HCT116 (cell line): Measurements from ENCODE around the gene UBE2E3. TPM values are rescaled to one million over a fixed set of nuclear protein-coding genes. Genes with fewer than 3 reads are reported as not detected.

Experiments
- ATAC-seq: fragments of 200-7000 bp; cut with Tn5 transposase; 2 replicates; pipeline ENCODE4 v1.9.1; 2020; ENCODE audit warnings: mild to moderate bottlenecking, moderate library complexity
- BruUV-seq: library from RNA; stranded (reverse); fragments of 400-500 nt; replicated peaks from 2 replicates; lab custom pipeline; 2021; lab: Mats Ljungman, UMichigan
- CTCF ChIA-PET: fragments of 300-600 bp; sonication (Branson Sonifier 250); formaldehyde crosslinking; loops from one replicate; lab custom pipeline; 2021; ENCODE audit warnings: antibody characterized with exemption; lab: Charles Lee
- POLR2A ChIA-PET: fragments of 300-600, 350-600 bp; sonication (Branson Sonifier 250); formaldehyde crosslinking; loops from one replicate; lab custom pipeline; 2021; ENCODE audit warnings: antibody characterized with exemption; lab: Charles Lee
- RAD21 ChIA-PET, 2 experiments: fragments of 300-600 bp; sonication (Branson Sonifier 250); formaldehyde crosslinking; loops; one replicate each; lab custom pipeline; 2023; ENCODE audit warnings: low total read pairs in 2 of 2; ENCODE audit not compliant: uncharacterized antibody in 2 of 2, unreplicated experiment in 2 of 2, low non-redundant PET in 1 of 2; lab: Charles Lee
- DNase-seq: peaks from one replicate; pipeline ENCODE4 v3.0.0-alpha.2; 2010; ENCODE audit warnings: low read depth, low spot score
- H2AFZ ChIP-seq: fragments of 200-600 bp; shearing (Covaris generic), sonication (generic); 2 replicates; pipeline ENCODE4 v1.6.1; 2017; ENCODE audit warnings: low read depth, mixed run types, mixed read lengths, antibody characterized with exemption, low read length; ENCODE audit not compliant: poor library complexity, severe bottlenecking
- H3K27ac ChIP-seq: 2 replicates; pipeline ENCODE4 v1.5.1; 2012; ENCODE audit warnings: low read depth, low read length
- H3K27me3 ChIP-seq: fragments of 200-600 bp; sonication (generic); 2 replicates; pipeline ENCODE4 v1.6.1; 2016; ENCODE audit warnings: mixed run types, low read length, mixed read lengths; ENCODE audit not compliant: insufficient read depth
- H3K36me3 ChIP-seq, 2 experiments: fragments of 200-500 bp in 1 of 2; fragments of 200-600 bp in 1 of 2; sonication (Bioruptor generic) in 1 of 2; sonication (generic) in 1 of 2; 2 replicates each; pipeline versions ENCODE4 v1.5.1 to v1.6.1; 2014 to 2016; ENCODE audit warnings: low read length in 2 of 2, inconsistent platforms in 1 of 2, mixed read lengths in 1 of 2, mixed run types in 1 of 2; ENCODE audit not compliant: insufficient read depth in 2 of 2, control insufficient read depth in 1 of 2
- H3K4me1 ChIP-seq, 2 experiments: fragments of 200-600 bp in 1 of 2; sonication (generic) in 1 of 2; 2 replicates each; pipeline versions ENCODE4 v1.5.1 to v1.6.1; 2012 to 2017; ENCODE audit warnings: low read length in 2 of 2, inconsistent platforms in 1 of 2, mild to moderate bottlenecking in 1 of 2, mixed read lengths in 1 of 2, mixed run types in 1 of 2, moderate library complexity in 1 of 2; ENCODE audit not compliant: insufficient read depth in 2 of 2, control insufficient read depth in 1 of 2
- H3K4me2 ChIP-seq: fragments of 200-600 bp; sonication (generic); 2 replicates; pipeline ENCODE4 v1.6.1; 2017; ENCODE audit warnings: mixed run types, low read length, mixed read lengths
- H3K4me3 ChIP-seq, 2 experiments: fragments of 200-600 bp in 1 of 2; sonication (generic) in 1 of 2; replicated peaks in 1 of 2; 2 replicates each; pipeline ENCODE4 v1.5.1; 2011 to 2016; ENCODE audit warnings: low read length in 2 of 2, control low read depth in 1 of 2, low read depth in 1 of 2, mild to moderate bottlenecking in 1 of 2, mixed read lengths in 1 of 2, mixed run types in 1 of 2
- H3K79me2 ChIP-seq: fragments of 200-600 bp; sonication (generic); 2 replicates; pipeline ENCODE4 v1.6.1; 2017; ENCODE audit warnings: mild to moderate bottlenecking, mixed run types, low read length, moderate library complexity, mixed read lengths; ENCODE audit not compliant: insufficient read depth
- H3K9ac ChIP-seq: fragments of 200-600 bp; sonication (generic); 2 replicates; pipeline ENCODE4 v1.6.1; 2016; ENCODE audit warnings: low read length, mixed read lengths
- H3K9me2 ChIP-seq: fragments of 200-600 bp; sonication (generic), shearing (Covaris generic); 2 replicates; pipeline ENCODE4 v1.6.1; 2017; ENCODE audit warnings: mixed run types, mild to moderate bottlenecking, moderate library complexity; ENCODE audit not compliant: insufficient read depth
- H3K9me3 ChIP-seq, 2 experiments: fragments of 200-500 bp in 1 of 2; fragments of 200-600 bp in 1 of 2; sonication (Bioruptor generic) in 1 of 2; sonication (generic) in 1 of 2; 2 replicates each; pipeline ENCODE4 v1.6.1; 2014 to 2017; ENCODE audit warnings: low read length in 2 of 2, mixed read lengths in 2 of 2, inconsistent platforms in 1 of 2, low read depth in 1 of 2, mild to moderate bottlenecking in 1 of 2, mixed run types in 1 of 2, moderate library complexity in 1 of 2; ENCODE audit not compliant: control insufficient read depth in 1 of 2, insufficient read depth in 1 of 2
- H4K20me1 ChIP-seq: fragments of 200-600 bp; sonication (generic), shearing (Covaris generic); 2 replicates; pipeline ENCODE4 v1.6.1; 2017; ENCODE audit warnings: mixed run types, mild to moderate bottlenecking, moderate library complexity; ENCODE audit not compliant: insufficient read depth
- CEBPB ChIP-seq: IDR thresholded peaks from 2 replicates; pipeline ENCODE4 v1.6.1; 2012; ENCODE audit warnings: low read depth
- ELF1 ChIP-seq: IDR thresholded peaks from 2 replicates; pipeline ENCODE4 v1.6.1; 2012; ENCODE audit warnings: low read depth, borderline replicate concordance
- EZH2 ChIP-seq: fragments of 200-600 bp; sonication (generic); IDR thresholded peaks from 2 replicates; pipeline ENCODE4 v1.6.1; 2017; ENCODE audit warnings: antibody characterized with exemption, mixed run types
- FOSL1 ChIP-seq: IDR thresholded peaks from 2 replicates; pipeline ENCODE4 v1.6.1; 2012; ENCODE audit warnings: low read depth
- JUND ChIP-seq: IDR thresholded peaks from 2 replicates; pipeline ENCODE4 v1.6.1; 2012
- RAD21 ChIP-seq: IDR thresholded peaks from 2 replicates; pipeline ENCODE4 v1.6.1; 2012; ENCODE audit warnings: low read depth, mild to moderate bottlenecking
- SIN3A ChIP-seq: IDR thresholded peaks from 2 replicates; pipeline ENCODE4 v1.6.1; 2012; ENCODE audit warnings: low read depth
- SRF ChIP-seq: IDR thresholded peaks from 2 replicates; pipeline ENCODE4 v1.6.1; 2012; ENCODE audit warnings: low read depth
- ZNF274 ChIP-seq: fragments of 200-500 bp; sonication (Bioruptor generic); IDR thresholded peaks from 2 replicates; pipeline ENCODE4 v1.6.1; 2014; ENCODE audit warnings: mild to moderate bottlenecking, low read depth, low read length, inconsistent platforms
- intact Hi-C: fragments of 100-400 bp; cut with micrococcal nuclease; formaldehyde crosslinking; loops from 2 replicates; pipeline ENCODE4 v1.10.0; 2022
- total RNA-seq: library from RNA; stranded (reverse); gene quantifications from one replicate; pipeline ENCODE4 v1.2.1, GENCODE V29; 2021; ENCODE audit not compliant: unreplicated experiment
- TF ChIP-seq, protein P1 (sequence below): IDR thresholded peaks from 2 replicates; pipeline ENCODE4 v1.6.1; 2012
- TF ChIP-seq, protein P2 (sequence below): IDR thresholded peaks from 2 replicates; pipeline ENCODE4 v1.6.1; 2011; ENCODE audit warnings: mild to moderate bottlenecking, low read length, moderate library complexity; ENCODE audit not compliant: insufficient replicate concordance; ENCODE audit errors: extremely low read depth
- TF ChIP-seq, protein P3 (sequence below), 3 experiments: fragments of 200-600 bp in 1 of 3; sonication (generic) in 1 of 3; IDR thresholded peaks in 2 of 3; conservative IDR thresholded peaks in 1 of 3; 2 replicates each; pipeline ENCODE4 v1.5.1; 2012 to 2017; ENCODE audit warnings: low read depth in 2 of 3, low read length in 2 of 3, antibody characterized with exemption in 1 of 3, borderline replicate concordance in 1 of 3, control low read depth in 1 of 3, mild to moderate bottlenecking in 1 of 3, mixed read lengths in 1 of 3, mixed run types in 1 of 3, moderate library complexity in 1 of 3; ENCODE audit not compliant: insufficient read depth in 1 of 3
- TF ChIP-seq, protein P4 (sequence below): IDR thresholded peaks from 2 replicates; pipeline ENCODE4 v1.6.1; 2012; ENCODE audit warnings: low read depth

The UBE2E3 gene
- total RNA-seq, 1 experiment from 2014 or later: 64.2 TPM

DNA sequence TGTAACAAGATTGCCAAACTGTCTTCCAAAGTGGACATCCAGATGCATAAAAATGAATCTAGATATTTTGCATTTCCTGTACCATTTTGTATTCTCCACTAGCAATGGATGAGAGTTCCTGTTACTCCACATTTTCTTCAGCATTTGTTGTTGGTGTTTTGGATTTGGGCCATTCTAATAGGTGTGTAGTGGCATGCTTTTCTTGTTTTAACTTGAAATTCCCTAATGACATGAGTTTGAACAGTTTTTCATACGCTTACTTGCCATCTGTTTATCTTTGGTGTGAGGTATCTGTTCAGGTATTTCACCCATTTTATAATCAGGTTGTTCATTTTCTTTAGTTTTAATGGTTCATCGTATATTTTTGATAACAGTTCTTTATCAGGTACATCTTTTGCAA, 73.9 kb downstream of the UBE2E3 start:
- BruUV-seq: no TSS peak
- no peak overlapping the region for H2AFZ ChIP-seq
- DNase-seq: no peak
- ChIA-PET CTCF (no interaction called here), POLR2A (no interaction called here), RAD21 (no interaction called here)
- no peaks in the 10 kb centered on the region for H3K36me3 ChIP-seq
- H3K9me2 ChIP-seq: no peaks in the 10 kb centered on the region
- peaks cover 10% of the 10 kb centered on the region for H3K79me2 ChIP-seq
- H4K20me1 ChIP-seq: no peaks in the 10 kb centered on the region
- H3K4me3 ChIP-seq: no peak overlapping the region
- intact Hi-C loops: loop anchor here (10.0 kb wide), 1 partner anchor 699 kb away; no protein-coding TSS in a partner anchor
- no peaks in the 10 kb centered on the region for H3K9me3 ChIP-seq
- H3K27me3 ChIP-seq: no peaks in the 10 kb centered on the region
- no peaks in the 10 kb centered on the region for H3K4me1 ChIP-seq
- TF ChIP-seq FOSL1 (no peak), CEBPB (no peak), ELF1 (no peak), EZH2 (no peak)
- TF ChIP-seq, protein P1, sequence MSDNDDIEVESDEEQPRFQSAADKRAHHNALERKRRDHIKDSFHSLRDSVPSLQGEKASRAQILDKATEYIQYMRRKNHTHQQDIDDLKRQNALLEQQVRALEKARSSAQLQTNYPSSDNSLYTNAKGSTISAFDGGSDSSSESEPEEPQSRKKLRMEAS: no peak
- TF ChIP-seq, all 23 proteins: peak for 0
- Histone ChIP-seq H3K9ac (no peak overlapping the region), H3K4me2 (no peak overlapping the region), H3K27ac (no peak overlapping the region)
- no peak for ATAC-seq

DNA sequence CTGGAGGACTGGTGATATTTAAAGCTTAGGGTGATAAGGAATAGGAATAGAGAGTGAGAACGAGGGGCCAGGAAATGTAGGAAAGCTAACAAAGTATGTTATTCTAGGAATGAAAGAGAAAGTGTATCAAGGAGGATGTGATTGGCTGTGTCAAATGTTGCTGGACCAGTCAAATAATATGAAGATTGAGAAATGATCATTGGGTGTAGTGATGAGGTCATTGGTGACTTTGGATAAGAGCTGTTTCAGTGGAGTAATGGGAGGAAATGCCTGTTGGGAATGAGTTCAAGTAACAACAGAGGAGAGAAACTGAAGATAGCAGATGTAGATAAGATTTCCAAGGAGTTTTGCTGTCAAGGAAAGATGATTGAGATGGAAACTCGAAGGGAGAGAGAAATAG, 74.4 kb downstream of the UBE2E3 start:
- DNase-seq (no peak), ATAC-seq (no peak)
- Histone ChIP-seq H3K4me1 (no peaks in the 10 kb centered on the region), H3K4me3 (no peak overlapping the region), H3K9ac (no peak overlapping the region), H3K79me2 (peaks cover 10% of the 10 kb centered on the region), H3K9me3 (no peaks in the 10 kb centered on the region), H3K36me3 (no peaks in the 10 kb centered on the region), H3K27me3 (no peaks in the 10 kb centered on the region), H4K20me1 (no peaks in the 10 kb centered on the region), H3K27ac (no peak overlapping the region), H3K4me2 (no peak overlapping the region), H3K9me2 (no peaks in the 10 kb centered on the region), H2AFZ (no peak overlapping the region)
- ChIA-PET RAD21 (no interaction called here), CTCF (no interaction called here), POLR2A (no interaction called here)
- intact Hi-C loops: loop anchor here (10.0 kb wide), 1 partner anchor 700 kb away; no protein-coding TSS in a partner anchor
- BruUV-seq: no TSS peak
- TF ChIP-seq ELF1: no peak
- TF ChIP-seq, protein P2, sequence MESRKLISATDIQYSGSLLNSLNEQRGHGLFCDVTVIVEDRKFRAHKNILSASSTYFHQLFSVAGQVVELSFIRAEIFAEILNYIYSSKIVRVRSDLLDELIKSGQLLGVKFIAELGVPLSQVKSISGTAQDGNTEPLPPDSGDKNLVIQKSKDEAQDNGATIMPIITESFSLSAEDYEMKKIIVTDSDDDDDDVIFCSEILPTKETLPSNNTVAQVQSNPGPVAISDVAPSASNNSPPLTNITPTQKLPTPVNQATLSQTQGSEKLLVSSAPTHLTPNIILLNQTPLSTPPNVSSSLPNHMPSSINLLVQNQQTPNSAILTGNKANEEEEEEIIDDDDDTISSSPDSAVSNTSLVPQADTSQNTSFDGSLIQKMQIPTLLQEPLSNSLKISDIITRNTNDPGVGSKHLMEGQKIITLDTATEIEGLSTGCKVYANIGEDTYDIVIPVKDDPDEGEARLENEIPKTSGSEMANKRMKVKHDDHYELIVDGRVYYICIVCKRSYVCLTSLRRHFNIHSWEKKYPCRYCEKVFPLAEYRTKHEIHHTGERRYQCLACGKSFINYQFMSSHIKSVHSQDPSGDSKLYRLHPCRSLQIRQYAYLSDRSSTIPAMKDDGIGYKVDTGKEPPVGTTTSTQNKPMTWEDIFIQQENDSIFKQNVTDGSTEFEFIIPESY: no peak
- no peak for TF ChIP-seq SRF
- no peak for TF ChIP-seq ZNF274
- TF ChIP-seq RAD21: no peak
- TF ChIP-seq, protein P3, sequence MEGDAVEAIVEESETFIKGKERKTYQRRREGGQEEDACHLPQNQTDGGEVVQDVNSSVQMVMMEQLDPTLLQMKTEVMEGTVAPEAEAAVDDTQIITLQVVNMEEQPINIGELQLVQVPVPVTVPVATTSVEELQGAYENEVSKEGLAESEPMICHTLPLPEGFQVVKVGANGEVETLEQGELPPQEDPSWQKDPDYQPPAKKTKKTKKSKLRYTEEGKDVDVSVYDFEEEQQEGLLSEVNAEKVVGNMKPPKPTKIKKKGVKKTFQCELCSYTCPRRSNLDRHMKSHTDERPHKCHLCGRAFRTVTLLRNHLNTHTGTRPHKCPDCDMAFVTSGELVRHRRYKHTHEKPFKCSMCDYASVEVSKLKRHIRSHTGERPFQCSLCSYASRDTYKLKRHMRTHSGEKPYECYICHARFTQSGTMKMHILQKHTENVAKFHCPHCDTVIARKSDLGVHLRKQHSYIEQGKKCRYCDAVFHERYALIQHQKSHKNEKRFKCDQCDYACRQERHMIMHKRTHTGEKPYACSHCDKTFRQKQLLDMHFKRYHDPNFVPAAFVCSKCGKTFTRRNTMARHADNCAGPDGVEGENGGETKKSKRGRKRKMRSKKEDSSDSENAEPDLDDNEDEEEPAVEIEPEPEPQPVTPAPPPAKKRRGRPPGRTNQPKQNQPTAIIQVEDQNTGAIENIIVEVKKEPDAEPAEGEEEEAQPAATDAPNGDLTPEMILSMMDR (IDR thresholded peaks at IDR 0.05 in 2 of 3, conservative IDR thresholded peaks at IDR 0.05 in 1 of 3; ENCODE audit: borderline replicate concordance in 1 of 3, insufficient read depth in 1 of 3, low read depth in 2 of 3, low read length in 2 of 3): no peak
- no peak for TF ChIP-seq SIN3A
- TF ChIP-seq JUND: no peak
- TF ChIP-seq FOSL1: no peak
- TF ChIP-seq, protein P4, sequence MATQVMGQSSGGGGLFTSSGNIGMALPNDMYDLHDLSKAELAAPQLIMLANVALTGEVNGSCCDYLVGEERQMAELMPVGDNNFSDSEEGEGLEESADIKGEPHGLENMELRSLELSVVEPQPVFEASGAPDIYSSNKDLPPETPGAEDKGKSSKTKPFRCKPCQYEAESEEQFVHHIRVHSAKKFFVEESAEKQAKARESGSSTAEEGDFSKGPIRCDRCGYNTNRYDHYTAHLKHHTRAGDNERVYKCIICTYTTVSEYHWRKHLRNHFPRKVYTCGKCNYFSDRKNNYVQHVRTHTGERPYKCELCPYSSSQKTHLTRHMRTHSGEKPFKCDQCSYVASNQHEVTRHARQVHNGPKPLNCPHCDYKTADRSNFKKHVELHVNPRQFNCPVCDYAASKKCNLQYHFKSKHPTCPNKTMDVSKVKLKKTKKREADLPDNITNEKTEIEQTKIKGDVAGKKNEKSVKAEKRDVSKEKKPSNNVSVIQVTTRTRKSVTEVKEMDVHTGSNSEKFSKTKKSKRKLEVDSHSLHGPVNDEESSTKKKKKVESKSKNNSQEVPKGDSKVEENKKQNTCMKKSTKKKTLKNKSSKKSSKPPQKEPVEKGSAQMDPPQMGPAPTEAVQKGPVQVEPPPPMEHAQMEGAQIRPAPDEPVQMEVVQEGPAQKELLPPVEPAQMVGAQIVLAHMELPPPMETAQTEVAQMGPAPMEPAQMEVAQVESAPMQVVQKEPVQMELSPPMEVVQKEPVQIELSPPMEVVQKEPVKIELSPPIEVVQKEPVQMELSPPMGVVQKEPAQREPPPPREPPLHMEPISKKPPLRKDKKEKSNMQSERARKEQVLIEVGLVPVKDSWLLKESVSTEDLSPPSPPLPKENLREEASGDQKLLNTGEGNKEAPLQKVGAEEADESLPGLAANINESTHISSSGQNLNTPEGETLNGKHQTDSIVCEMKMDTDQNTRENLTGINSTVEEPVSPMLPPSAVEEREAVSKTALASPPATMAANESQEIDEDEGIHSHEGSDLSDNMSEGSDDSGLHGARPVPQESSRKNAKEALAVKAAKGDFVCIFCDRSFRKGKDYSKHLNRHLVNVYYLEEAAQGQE: no peak
